GM19397 (cell line): ENCODE data around the gene STX17.

Experiments
- ATAC-seq: cut with Tn5 transposase; IDR thresholded peaks from one replicate; pipeline ENCODE4 v1.9.1; 2021; ENCODE audit warnings: mild to moderate bottlenecking, moderate library complexity; ENCODE audit not compliant: unreplicated experiment

The STX17 gene

GRCh38 chr9:99905833-99906402, 536 bp upstream of the STX17 start:
- no peak for ATAC-seq

GRCh38 chr9:99907208-99907532, 716 bp downstream of the STX17 start:
- no peak for ATAC-seq

GRCh38 chr9:99911600-99911999, 5.1 kb downstream of the STX17 start:
- ATAC-seq: no peak

GRCh38 chr9:99916650-99917049, 10.2 kb downstream of the STX17 start:
- no peak for ATAC-seq

GRCh38 chr9:99918134-99918533, 11.7 kb downstream of the STX17 start:
- ATAC-seq: no peak

GRCh38 chr9:99919930-99920329, 13.5 kb downstream of the STX17 start:
- ATAC-seq: no peak

GRCh38 chr9:99921875-99922710, 15.6 kb downstream of the STX17 start:
- ATAC-seq: no peak

- ATAC-seq: no peak
These were observed 16.2 kb downstream of the STX17 start for GRCh38 chr9:99922711-99923030.

GRCh38 chr9:99925541-99925940, 19.1 kb downstream of the STX17 start:
- no peak for ATAC-seq

- no peak for ATAC-seq
These were observed 23.2 kb downstream of the STX17 start for GRCh38 chr9:99929652-99930051.

GRCh38 chr9:99931155-99931840, 24.8 kb downstream of the STX17 start:
- ATAC-seq: no peak

GRCh38 chr9:99936947-99937587, 30.6 kb downstream of the STX17 start:
- ATAC-seq: no peak

- ATAC-seq: no peak
These were observed 40.9 kb downstream of the STX17 start for GRCh38 chr9:99947395-99947794.

GRCh38 chr9:99948482-99948881, 42.0 kb downstream of the STX17 start:
- no peak for ATAC-seq

GRCh38 chr9:99948896-99949295, 42.4 kb downstream of the STX17 start:
- no peak for ATAC-seq

GRCh38 chr9:99953861-99954507, 47.5 kb downstream of the STX17 start:
- no peak for ATAC-seq

- no peak for ATAC-seq
These were observed 48.4 kb downstream of the STX17 start for GRCh38 chr9:99954819-99955218.

- ATAC-seq: no peak
These were observed 49.2 kb downstream of the STX17 start for GRCh38 chr9:99955606-99956005.

- no peak for ATAC-seq
These were observed 56.3 kb downstream of the STX17 start for GRCh38 chr9:99962680-99963261.

- ATAC-seq: no peak
These were observed 57.9 kb downstream of the STX17 start for GRCh38 chr9:99964336-99964735.

GRCh38 chr9:99966001-99966400, 59.5 kb downstream of the STX17 start:
- ATAC-seq: no peak
